Brain microvascular endothelial cell (primary cell): Measurements from ENCODE around the gene KHDRBS2.

Experiments
- DNase-seq: peaks from one replicate; pipeline ENCODE4 v3.0.0-alpha.2; 2020
- H3K27ac ChIP-seq: fragments of 250-450 bp; sonication (Bioruptor Pico); 2 replicates; pipeline ENCODE4 v1.5.1; 2020; ENCODE audit warnings: mild to moderate bottlenecking, moderate library complexity
- H3K27me3 ChIP-seq: fragments of 250-450 bp; sonication (Bioruptor Pico); replicated peaks from 2 replicates; pipeline ENCODE4 v1.5.1; 2020; ENCODE audit warnings: mild to moderate bottlenecking
- H3K36me3 ChIP-seq: fragments of 250-450 bp; sonication (Bioruptor Pico); replicated peaks from 2 replicates; pipeline ENCODE4 v1.5.1; 2020; ENCODE audit warnings: mild to moderate bottlenecking
- H3K4me3 ChIP-seq: 2 replicates; pipeline ENCODE4 v1.5.1; 2011; ENCODE audit warnings: low read depth, mild to moderate bottlenecking, control low read depth, low read length, moderate library complexity
- in situ Hi-C: cut with HindIII; loops from 2 replicates; pipeline ENCODE4 v1.10.0; 2017; ENCODE audit warnings: low sequenced_read_pairs, low pct_ligation_motif_present
- TF ChIP-seq, protein P1 (sequence below): IDR thresholded peaks from 2 replicates; pipeline ENCODE4 v1.5.1; 2011; ENCODE audit warnings: low read depth, mild to moderate bottlenecking, moderate library complexity, low read length, control low read depth, inconsistent platforms; ENCODE audit errors: missing control alignments

KHDRBS2 gene

DNA sequence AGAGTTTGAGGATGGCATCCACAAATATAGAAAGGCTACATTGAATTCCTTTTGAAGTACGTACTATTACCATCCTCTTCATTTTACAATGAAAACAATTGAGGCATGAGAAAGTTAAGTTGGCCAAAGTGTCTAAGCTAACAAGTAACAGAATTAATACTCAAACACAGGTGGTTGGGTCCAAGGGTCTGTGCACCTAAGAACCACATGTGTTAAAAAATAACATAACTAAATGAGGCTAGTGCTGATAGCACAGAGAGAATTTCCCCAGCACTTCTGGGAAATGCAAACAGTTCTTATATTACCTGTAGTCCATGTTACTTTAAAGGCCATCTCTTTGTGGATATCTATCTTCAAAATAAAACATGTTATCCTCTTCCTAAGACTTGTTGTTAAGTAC, 10.5 kb upstream of the KHDRBS2 start:
- in situ Hi-C loops: no loop called here
- no peak overlapping the region for H3K4me3 ChIP-seq

DNA sequence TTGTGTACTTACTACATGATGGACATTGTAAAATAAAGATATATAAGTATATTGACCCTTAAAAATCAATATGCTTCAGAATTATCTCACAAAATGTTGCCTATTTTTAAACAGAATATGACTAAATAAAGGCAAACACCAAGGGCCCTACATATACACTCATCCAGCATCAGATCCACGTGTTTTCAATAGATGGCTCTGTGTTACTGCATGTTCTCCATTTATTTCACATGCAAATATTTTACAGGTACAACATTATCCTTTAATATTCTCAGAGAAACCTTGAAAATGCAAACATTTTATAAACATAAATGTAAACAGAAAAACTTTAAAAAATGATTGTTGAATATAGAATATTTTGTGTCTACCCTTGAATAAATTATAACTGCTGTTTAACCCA, 2.9 kb upstream of the KHDRBS2 start:
- no peak for DNase-seq
- TF ChIP-seq, protein P1, sequence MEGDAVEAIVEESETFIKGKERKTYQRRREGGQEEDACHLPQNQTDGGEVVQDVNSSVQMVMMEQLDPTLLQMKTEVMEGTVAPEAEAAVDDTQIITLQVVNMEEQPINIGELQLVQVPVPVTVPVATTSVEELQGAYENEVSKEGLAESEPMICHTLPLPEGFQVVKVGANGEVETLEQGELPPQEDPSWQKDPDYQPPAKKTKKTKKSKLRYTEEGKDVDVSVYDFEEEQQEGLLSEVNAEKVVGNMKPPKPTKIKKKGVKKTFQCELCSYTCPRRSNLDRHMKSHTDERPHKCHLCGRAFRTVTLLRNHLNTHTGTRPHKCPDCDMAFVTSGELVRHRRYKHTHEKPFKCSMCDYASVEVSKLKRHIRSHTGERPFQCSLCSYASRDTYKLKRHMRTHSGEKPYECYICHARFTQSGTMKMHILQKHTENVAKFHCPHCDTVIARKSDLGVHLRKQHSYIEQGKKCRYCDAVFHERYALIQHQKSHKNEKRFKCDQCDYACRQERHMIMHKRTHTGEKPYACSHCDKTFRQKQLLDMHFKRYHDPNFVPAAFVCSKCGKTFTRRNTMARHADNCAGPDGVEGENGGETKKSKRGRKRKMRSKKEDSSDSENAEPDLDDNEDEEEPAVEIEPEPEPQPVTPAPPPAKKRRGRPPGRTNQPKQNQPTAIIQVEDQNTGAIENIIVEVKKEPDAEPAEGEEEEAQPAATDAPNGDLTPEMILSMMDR: no peak
- Histone ChIP-seq H3K4me3 (no peak overlapping the region), H3K36me3 (no peaks in the 10 kb centered on the region), H3K27me3 (no peaks in the 10 kb centered on the region), H3K27ac (no peak overlapping the region)
- in situ Hi-C loops: no loop called here

More for the DNA sequence above, 10.5 kb upstream of the KHDRBS2 start:
- TF ChIP-seq, protein P1: no peak
- Histone ChIP-seq H3K36me3 (no peaks in the 10 kb centered on the region), H3K27ac (no peak overlapping the region), H3K27me3 (no peaks in the 10 kb centered on the region)
- no peak for DNase-seq

DNA sequence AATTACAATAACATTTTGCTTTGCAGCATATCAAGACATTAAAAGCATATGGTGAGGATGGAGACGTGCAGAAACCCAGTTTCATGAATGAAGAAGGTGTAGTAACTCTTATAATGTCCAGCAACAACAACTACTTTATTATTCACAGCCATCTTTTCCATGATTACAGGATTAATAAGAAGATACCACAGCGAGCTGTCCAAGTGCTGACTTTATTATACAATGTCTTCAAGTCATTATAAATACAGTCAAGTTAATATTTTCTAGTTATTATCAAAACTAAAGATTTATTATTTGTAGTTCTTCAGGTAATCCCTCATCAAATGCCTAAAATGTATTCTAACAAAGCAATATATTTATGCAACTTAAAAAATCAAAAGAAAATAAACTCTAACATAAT, 2.5 kb upstream of the KHDRBS2 start:
- no peak for DNase-seq

DNA sequence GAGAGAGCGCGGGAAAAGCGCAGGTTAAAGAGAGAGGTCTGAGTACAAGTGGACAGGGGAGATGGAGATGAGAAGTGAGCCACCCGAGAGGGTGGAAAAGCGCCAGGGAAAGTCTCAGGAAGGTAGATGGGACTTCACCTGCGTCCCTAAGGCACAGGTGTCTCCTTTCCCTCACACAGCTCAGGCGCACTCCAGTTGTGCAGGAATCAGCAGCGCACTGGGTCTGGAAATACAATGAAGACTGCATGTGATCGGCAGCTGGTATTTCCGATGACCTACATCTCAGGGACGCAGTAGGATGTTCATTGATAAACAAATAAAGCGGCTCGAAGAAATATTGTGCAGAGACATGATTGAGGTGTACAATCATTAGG, 432 bp upstream of the KHDRBS2 start:
- no peak overlapping the region for H3K4me3 ChIP-seq
- TF ChIP-seq, protein P1: no peak
- in situ Hi-C loops: no loop called here
- H3K27ac ChIP-seq: no peak overlapping the region
- no peak for DNase-seq
- no peaks in the 10 kb centered on the region for H3K36me3 ChIP-seq
- H3K27me3 ChIP-seq: no peaks in the 10 kb centered on the region

More for the DNA sequence above, 2.5 kb upstream of the KHDRBS2 start:
- no peak overlapping the region for H3K4me3 ChIP-seq
- in situ Hi-C loops: no loop called here
- H3K27me3 ChIP-seq: no peaks in the 10 kb centered on the region
- no peaks in the 10 kb centered on the region for H3K36me3 ChIP-seq
- no peak overlapping the region for H3K27ac ChIP-seq
- TF ChIP-seq, protein P1: no peak

DNA sequence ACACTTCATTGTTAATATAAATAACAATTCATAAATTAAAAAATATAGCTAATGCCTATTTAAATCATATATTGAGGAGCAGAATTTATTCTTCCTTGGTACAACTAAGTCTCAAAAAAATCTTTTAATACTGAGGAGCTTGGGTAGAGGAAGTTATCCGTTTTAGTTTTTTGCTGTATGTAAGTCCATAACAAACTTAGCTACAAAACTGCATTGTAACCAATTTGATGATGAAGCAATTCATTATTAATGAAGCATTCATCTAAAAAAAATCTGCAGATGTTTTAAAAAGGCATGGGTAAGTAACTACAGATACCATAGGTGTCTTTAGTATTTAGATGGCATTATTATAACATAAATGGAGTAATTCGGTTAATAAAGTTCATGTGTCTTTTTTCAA, 1.3 kb downstream of the KHDRBS2 start:
- DNase-seq: no peak
- TF ChIP-seq, protein P1: no peak

DNA sequence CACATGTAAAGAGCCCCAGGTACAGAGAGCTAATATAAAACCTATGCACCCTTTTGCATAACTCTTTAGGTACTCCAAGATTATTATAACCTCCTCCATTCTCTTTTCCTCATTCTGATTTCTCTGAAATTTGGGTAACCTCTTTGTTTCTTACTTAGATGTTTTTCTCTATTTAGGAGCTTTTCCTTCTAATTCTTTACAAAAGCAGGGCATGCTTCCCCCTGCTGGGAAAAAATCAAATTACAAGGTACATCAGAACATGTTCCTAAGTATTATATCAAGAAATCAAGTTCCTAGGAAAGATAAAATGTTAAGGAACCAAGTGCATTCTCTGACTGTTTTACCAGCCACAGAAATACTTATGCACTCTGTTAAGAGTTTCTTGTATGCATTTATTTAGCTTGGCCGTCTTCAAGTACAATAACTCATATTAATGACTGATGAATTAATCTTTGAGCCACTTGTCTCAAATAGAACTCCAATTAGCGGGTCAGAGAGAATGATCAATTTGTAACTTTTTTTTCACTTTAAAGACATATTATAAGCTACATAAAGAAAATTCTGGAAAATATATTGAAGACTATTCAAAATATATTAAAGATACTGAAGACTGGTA, 2.1 kb downstream of the KHDRBS2 start:
- Histone ChIP-seq H3K4me3 (no peak overlapping the region), H3K36me3 (no peaks in the 10 kb centered on the region), H3K27me3 (no peaks in the 10 kb centered on the region), H3K27ac (no peak overlapping the region)
- DNase-seq: peak; percentile 14
- in situ Hi-C loops: no loop called here
- TF ChIP-seq, protein P1: no peak

More for the DNA sequence above, 1.3 kb downstream of the KHDRBS2 start:
- in situ Hi-C loops: no loop called here
- no peak overlapping the region for H3K4me3 ChIP-seq
- H3K36me3 ChIP-seq: no peaks in the 10 kb centered on the region
- no peaks in the 10 kb centered on the region for H3K27me3 ChIP-seq
- no peak overlapping the region for H3K27ac ChIP-seq
